NOMO-1 (cell line): ENCODE measurements around the gene PRKG2.
A peak's percentile ranks its signal among the peaks of the same experiment; 100 is the strongest.

Experiments
- DNase-seq, 2 experiments: peaks; one replicate each; lab custom pipeline; 2025; ENCODE audit not compliant: unreplicated experiment in 2 of 2; lab: John Stamatoyannopoulos, UW

Gene PRKG2

GRCh38 chr4:81220271-81220670 lies 5.2 kb upstream of the PRKG2 start:
- no peak for DNase-seq

GRCh38 chr4:81218206-81218605 lies 3.2 kb upstream of the PRKG2 start:
- no peak for DNase-seq

GRCh38 chr4:81217779-81218178 lies 2.8 kb upstream of the PRKG2 start:
- no peak for DNase-seq

- DNase-seq: no peak
These were observed 909 bp upstream of the PRKG2 start for GRCh38 chr4:81215931-81216330.

GRCh38 chr4:81214144-81214880 lies 710 bp downstream of the PRKG2 start:
- DNase-seq: no peak

GRCh38 chr4:81213671-81214070 lies 1.4 kb downstream of the PRKG2 start:
- DNase-seq: no peak

- no peak for DNase-seq
These were observed 3.1 kb downstream of the PRKG2 start for GRCh38 chr4:81211956-81212355.

- peak; percentile 66 to 96 for DNase-seq
These were observed 7.2 kb downstream of the PRKG2 start for GRCh38 chr4:81207828-81208227.

- no peak for DNase-seq
These were observed 9.7 kb downstream of the PRKG2 start for GRCh38 chr4:81205302-81205701.

- no peak for DNase-seq
These were observed 10.5 kb downstream of the PRKG2 start for GRCh38 chr4:81204571-81204970.

GRCh38 chr4:81199831-81200230 lies 15.2 kb downstream of the PRKG2 start:
- no peak for DNase-seq

GRCh38 chr4:81198609-81199008 lies 16.4 kb downstream of the PRKG2 start:
- DNase-seq: no peak

- DNase-seq: no peak
These were observed 17.0 kb downstream of the PRKG2 start for GRCh38 chr4:81197864-81198524.

- no peak for DNase-seq
These were observed 18.8 kb downstream of the PRKG2 start for GRCh38 chr4:81196126-81196650.

- no peak for DNase-seq
These were observed 19.5 kb downstream of the PRKG2 start for GRCh38 chr4:81195475-81195874.

GRCh38 chr4:81194286-81194685 lies 20.7 kb downstream of the PRKG2 start:
- no peak for DNase-seq

- DNase-seq: peak in 1 of 2 experiments; percentile 12
These were observed 34.1 kb downstream of the PRKG2 start for GRCh38 chr4:81180916-81181315.

GRCh38 chr4:81179326-81179725 lies 35.7 kb downstream of the PRKG2 start:
- DNase-seq: no peak

- peak; percentile 8 to 31 for DNase-seq
These were observed 41.8 kb downstream of the PRKG2 start for GRCh38 chr4:81173213-81173612.

- DNase-seq: no peak
These were observed 48.4 kb downstream of the PRKG2 start for GRCh38 chr4:81166458-81167160.

GRCh38 chr4:81165861-81166430 lies 49.1 kb downstream of the PRKG2 start:
- DNase-seq: no peak
